Measurements from ENCODE around the gene THSD4.

Gene THSD4

GRCh38 chr15:71683411-71684274 is 568.4 kb downstream of the THSD4 start:
- no peak for DNase-seq

GRCh38 chr15:71685420-71685993 is 570.2 kb downstream of the THSD4 start:
- DNase-seq: no peak

GRCh38 chr15:71686221-71687050 is 571.2 kb downstream of the THSD4 start:
- DNase-seq: no peak

GRCh38 chr15:71687902-71688508 is 572.7 kb downstream of the THSD4 start:
- no peak for DNase-seq

GRCh38 chr15:71688509-71689094 is 573.3 kb downstream of the THSD4 start:
- no peak for DNase-seq

GRCh38 chr15:71691081-71691457 is 575.8 kb downstream of the THSD4 start:
- DNase-seq: no peak

GRCh38 chr15:71691458-71692417 is 576.5 kb downstream of the THSD4 start:
- peak; percentile 24 for DNase-seq

- DNase-seq: no peak
Measured at GRCh38 chr15:71697236-71697635, 582.0 kb downstream of the THSD4 start.

- no peak for DNase-seq
Measured at GRCh38 chr15:71698030-71698429, 582.8 kb downstream of the THSD4 start.

GRCh38 chr15:71698742-71699141 is 583.5 kb downstream of the THSD4 start:
- no peak for DNase-seq

GRCh38 chr15:71699977-71700376 is 584.7 kb downstream of the THSD4 start:
- no peak for DNase-seq

GRCh38 chr15:71701808-71702207 is 586.5 kb downstream of the THSD4 start:
- DNase-seq: no peak

- no peak for DNase-seq
Measured at GRCh38 chr15:71702496-71702895, 587.2 kb downstream of the THSD4 start.

GRCh38 chr15:71705151-71705550 is 589.9 kb downstream of the THSD4 start:
- DNase-seq: no peak

- no peak for DNase-seq
Measured at GRCh38 chr15:71706461-71707229, 591.4 kb downstream of the THSD4 start.

GRCh38 chr15:71707230-71708050 is 592.2 kb downstream of the THSD4 start:
- no peak for DNase-seq

- no peak for DNase-seq
Measured at GRCh38 chr15:71708051-71708429, 592.8 kb downstream of the THSD4 start.

GRCh38 chr15:71708741-71709140 is 593.5 kb downstream of the THSD4 start:
- DNase-seq: no peak

GRCh38 chr15:71709808-71710418 is 594.6 kb downstream of the THSD4 start:
- no peak for DNase-seq
